Glutamatergic neuron (in vitro differentiated cells): ENCODE results near the gene ARHGEF39. TPM values are rescaled to one million over a fixed set of nuclear protein-coding genes. Genes with fewer than 3 reads are reported as not detected.

Experiments
- DNase-seq: peaks from one replicate; pipeline ENCODE4 v3.0.0; 2022
- H3K27ac Mint-ChIP-seq: one replicate; pipeline ENCODE4 v1.8.0; 2020; ENCODE audit warnings: mild to moderate bottlenecking, mixed read lengths, inconsistent platforms; ENCODE audit not compliant: unreplicated experiment
- H3K27me3 Mint-ChIP-seq: one replicate; pipeline ENCODE4 v1.8.0; 2020; ENCODE audit warnings: mild to moderate bottlenecking, moderate library complexity, mixed read lengths, inconsistent platforms; ENCODE audit not compliant: unreplicated experiment
- H3K36me3 Mint-ChIP-seq: one replicate; pipeline ENCODE4 v1.8.0; 2020; ENCODE audit warnings: mild to moderate bottlenecking, mixed read lengths, inconsistent platforms; ENCODE audit not compliant: unreplicated experiment
- H3K4me1 Mint-ChIP-seq: one replicate; pipeline ENCODE4 v1.8.0; 2020; ENCODE audit warnings: mild to moderate bottlenecking, low read depth, mixed read lengths, inconsistent platforms; ENCODE audit not compliant: unreplicated experiment
- H3K4me3 Mint-ChIP-seq: one replicate; pipeline ENCODE4 v1.8.0; 2020; ENCODE audit warnings: mild to moderate bottlenecking, mixed read lengths, inconsistent platforms; ENCODE audit not compliant: unreplicated experiment
- H3K9me3 Mint-ChIP-seq: one replicate; pipeline ENCODE4 v1.8.0; 2020; ENCODE audit warnings: mild to moderate bottlenecking, moderate library complexity, mixed read lengths, inconsistent platforms; ENCODE audit not compliant: unreplicated experiment
- CTCF ChIP-seq: fragments of 200-600 bp; sonication (generic); IDR thresholded peaks from one replicate; pipeline ENCODE4 v1.5.0; 2021; ENCODE audit not compliant: partially characterized antibody, unreplicated experiment
- total RNA-seq: library from RNA; stranded (reverse); fragmentation: NEBNext Ultra II Directional; extraction: Animal tissue kit (Norgen Biotek cat#: 25700); gene quantifications from one replicate; pipeline ENCODE4 v1.2.1, GENCODE V29; 2021; ENCODE audit not compliant: unreplicated experiment

The ARHGEF39 gene
- total RNA-seq, 1 donor from 2014 or later = 2.6 TPM

DNA sequence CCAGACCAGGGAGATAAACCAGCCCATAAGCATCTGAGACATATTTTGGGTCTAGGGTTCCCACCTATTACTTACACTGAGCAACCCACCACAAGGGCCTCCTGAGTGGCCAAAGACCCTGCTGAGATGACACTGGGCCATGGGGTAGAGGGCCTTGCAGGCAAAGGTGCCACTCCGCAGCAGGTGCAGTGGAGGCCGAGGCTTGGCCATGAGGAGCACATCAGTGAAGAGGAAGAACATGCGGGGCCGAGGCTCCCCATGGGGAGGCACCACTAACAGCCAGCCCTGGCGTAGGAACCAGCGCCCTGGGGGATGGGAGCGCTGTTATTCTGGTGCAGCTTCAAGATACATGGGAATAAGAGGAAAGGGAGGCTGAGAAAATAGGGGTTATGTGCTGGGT is 2.6 kb downstream of the ARHGEF39 start:
- Mint-ChIP-seq H3K9me3 (peaks cover 11% of the 10 kb centered on the region), H3K4me3 (peak overlapping the region; percentile 22), H3K4me1 (peaks cover 14% of the 10 kb centered on the region), H3K27ac (no peak overlapping the region), H3K27me3 (peaks cover 10% of the 10 kb centered on the region), H3K36me3 (peaks cover 3% of the 10 kb centered on the region)
- no peak for TF ChIP-seq CTCF
- DNase-seq = no peak

GRCh38 chr9:35661756-35662350 is 3.1 kb downstream of the ARHGEF39 start:
- Mint-ChIP-seq H3K27ac (no peak overlapping the region), H3K9me3 (peaks cover 16% of the 10 kb centered on the region), H3K4me1 (peaks cover 14% of the 10 kb centered on the region), H3K27me3 (peaks cover 15% of the 10 kb centered on the region), H3K36me3 (no peaks in the 10 kb centered on the region), H3K4me3 (no peak overlapping the region)
- DNase-seq = no peak
- TF ChIP-seq CTCF = no peak

GRCh38 chr9:35660966-35661415 is 4.0 kb downstream of the ARHGEF39 start:
- Mint-ChIP-seq H3K27ac (peak overlapping the region; percentile 64), H3K4me1 (peaks cover 14% of the 10 kb centered on the region), H3K9me3 (peaks cover 21% of the 10 kb centered on the region), H3K27me3 (peaks cover 16% of the 10 kb centered on the region), H3K4me3 (peak overlapping the region; percentile 38), H3K36me3 (no peaks in the 10 kb centered on the region)
- TF ChIP-seq CTCF = no peak
- no peak for DNase-seq

- Mint-ChIP-seq H3K27ac (peak overlapping the region; percentile 10), H3K4me3 (peak overlapping the region; percentile 91), H3K9me3 (peaks cover 21% of the 10 kb centered on the region), H3K36me3 (no peaks in the 10 kb centered on the region), H3K27me3 (peaks cover 16% of the 10 kb centered on the region), H3K4me1 (peaks cover 14% of the 10 kb centered on the region)
- TF ChIP-seq CTCF = no peak
- DNase-seq = no peak
Measured at GRCh38 chr9:35659340-35659739, 5.7 kb downstream of the ARHGEF39 start.

- TF ChIP-seq CTCF = no peak
- peaks cover 14% of the 10 kb centered on the region for H3K4me1 Mint-ChIP-seq
- H3K4me3 Mint-ChIP-seq = peak overlapping the region; percentile 91
- DNase-seq = no peak
- H3K27ac Mint-ChIP-seq = peak overlapping the region; percentile 90
- peaks cover 21% of the 10 kb centered on the region for H3K9me3 Mint-ChIP-seq
- no peaks in the 10 kb centered on the region for H3K36me3 Mint-ChIP-seq
- H3K27me3 Mint-ChIP-seq = peaks cover 16% of the 10 kb centered on the region
Measured at GRCh38 chr9:35658968-35659220, 6.1 kb downstream of the ARHGEF39 start.
